Fibroblast of peridontal ligament (primary cell): ENCODE measurements around the gene PEX5L.
"Not testable (repeated sequence)": the region's sequence is repeated elsewhere in the genome, so short reads cannot be mapped to it uniquely, and the experiment has no call there.

Experiments used
- DNase-seq: peaks from one replicate; pipeline ENCODE4 v3.0.0-alpha.2; 2010; ENCODE audit errors: extremely low read depth

Gene PEX5L

DNA sequence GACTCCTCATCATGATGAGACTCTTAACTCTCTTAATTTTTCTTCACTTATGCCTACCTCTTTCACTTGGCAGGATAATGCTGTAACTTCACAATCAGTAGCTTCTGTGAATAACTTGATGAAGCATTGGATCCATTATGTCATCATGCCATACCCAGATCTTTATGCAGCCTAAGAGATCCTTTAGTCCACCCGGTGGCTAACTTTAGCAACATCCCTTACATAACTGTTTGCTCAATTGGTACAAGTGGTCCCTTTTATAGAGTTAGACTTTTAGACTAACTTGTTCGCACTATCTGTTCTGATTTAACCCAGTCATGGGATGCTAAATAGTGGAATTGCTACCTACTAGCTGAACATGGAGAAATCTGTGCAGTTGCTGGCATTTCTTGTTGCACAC, 199.4 kb downstream of the PEX5L start:
- peak; percentile 37 for DNase-seq

DNA sequence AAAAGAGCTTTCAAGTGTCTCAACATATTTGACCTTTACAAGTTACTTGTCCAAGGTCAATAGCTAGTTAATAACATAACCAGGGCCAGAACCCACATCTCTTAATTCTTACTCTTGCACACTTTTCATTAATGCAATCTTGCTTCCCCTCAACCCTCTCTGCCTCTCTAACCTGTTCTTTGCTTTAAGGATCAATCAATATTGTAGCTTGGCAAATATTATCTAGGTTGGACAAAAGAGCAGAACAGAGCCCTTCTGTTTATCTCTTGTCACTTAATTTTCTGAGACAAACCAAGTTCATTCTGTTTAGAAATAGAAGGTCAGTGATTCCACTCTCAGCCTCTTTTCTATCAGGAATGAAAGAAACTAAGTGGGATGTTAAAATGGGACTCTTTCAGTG, 203.4 kb downstream of the PEX5L start:
- DNase-seq = no peak

DNA sequence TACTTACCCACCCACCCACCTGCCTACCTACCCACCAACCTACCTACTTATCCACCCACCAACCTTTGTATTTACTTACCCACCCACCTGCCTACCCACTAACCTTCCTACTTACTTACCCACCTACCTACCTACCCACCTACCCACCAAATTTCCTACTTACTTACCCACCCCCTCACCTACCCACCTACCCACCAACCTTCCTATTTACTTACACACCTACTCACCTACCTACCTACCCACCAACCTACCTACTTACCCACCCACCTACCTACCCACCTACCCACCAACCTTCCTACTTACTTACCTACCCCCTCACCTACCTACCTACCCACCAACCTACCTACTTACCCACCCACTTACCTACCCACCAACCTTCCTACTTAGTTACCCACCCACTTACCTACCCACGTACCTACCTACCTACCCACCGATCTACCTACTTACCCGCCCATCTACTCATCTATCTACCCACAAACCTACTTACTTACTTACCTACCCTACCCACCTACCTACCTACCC, 204.3 kb downstream of the PEX5L start:
- no peak for DNase-seq

DNA sequence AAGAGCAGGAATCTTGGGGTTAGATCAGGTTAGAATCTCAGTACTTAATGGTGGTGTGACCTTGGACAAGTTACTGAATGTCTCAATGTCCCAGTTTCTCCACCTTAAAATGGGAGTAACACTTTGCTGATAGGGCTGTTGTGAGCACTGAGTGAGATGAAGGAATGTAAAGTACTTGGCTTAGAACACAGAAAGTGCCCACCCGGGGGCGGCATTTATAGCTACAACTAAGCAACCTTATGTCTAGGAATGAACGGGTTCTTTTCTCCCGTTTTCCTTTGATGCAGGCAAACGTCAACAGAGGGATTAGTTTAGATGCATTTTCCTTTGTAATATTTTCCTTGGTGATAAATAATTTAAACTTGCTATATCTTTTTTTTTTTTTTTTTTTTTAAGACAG, 207.3 kb downstream of the PEX5L start:
- no peak for DNase-seq

DNA sequence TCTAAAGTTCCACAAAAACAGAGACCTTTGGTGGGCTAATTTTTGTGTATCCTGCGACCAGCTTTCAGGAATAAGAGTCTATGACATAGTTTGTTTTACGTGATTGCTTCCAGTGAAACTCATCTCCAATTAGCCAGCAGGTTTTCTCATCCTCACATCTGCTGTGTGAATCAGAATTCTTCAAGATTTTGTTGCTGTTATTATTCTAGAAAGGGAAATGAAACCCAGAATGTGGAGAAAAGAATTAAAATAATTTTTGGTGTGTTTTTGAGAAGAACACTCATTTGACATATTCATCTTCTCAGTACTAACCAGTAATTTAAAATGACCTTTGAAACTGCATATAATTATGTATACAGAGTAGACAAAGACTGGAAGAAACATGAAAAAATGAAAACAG, 208.0 kb downstream of the PEX5L start:
- no peak for DNase-seq

DNA sequence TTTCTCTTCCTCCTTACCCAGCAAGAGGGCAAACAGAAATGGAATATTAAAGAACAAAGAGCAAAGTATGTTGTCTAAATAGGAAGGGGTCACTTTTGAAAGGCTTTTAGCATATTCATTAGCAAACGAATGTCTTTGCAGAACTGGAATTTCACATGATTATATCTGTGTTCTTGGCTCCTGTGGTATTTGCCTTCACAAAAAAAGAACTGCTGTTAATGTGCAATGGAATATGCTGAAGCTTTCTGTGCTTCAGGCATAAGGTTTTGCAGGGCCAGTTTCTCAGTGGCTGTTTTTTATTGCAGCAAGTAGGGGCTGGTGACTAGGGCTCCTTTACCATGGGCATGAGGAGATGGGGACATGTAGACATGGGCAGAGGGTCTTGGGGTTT, 210.5 kb downstream of the PEX5L start:
- no peak for DNase-seq

DNA sequence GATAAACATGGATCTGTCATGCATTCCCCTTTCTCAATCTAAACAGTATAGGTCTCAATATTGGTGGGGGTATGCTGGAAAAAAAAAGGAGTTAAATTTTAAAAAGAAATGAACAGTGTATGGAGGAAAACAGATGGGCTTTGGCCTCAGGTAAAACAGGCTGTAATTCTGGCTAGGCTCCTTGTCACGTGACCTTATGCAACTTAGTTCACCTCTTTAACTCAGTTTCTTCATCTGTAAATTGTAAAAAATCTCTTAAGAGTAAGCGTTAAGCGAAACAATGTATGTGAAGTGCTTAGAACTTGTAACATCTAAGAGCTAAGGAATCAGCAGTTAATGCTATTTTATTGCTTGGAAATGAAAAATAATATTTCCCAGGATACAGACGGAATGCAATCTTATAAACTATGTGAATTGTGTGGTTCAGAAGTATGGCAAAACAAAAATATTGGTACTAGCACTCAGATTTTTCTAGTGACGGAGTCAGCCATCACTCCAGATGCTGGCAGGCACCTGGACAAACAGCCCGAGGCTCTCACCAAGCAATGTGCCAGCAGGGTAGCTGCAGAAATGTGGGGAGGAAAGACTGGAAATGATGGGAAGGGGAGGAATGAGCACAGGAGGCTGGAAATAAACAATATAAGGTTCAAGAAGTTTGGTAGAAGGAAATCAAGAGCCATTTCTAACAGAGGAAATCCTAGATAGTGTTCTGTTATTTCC, 211.1 kb downstream of the PEX5L start:
- no peak for DNase-seq

DNA sequence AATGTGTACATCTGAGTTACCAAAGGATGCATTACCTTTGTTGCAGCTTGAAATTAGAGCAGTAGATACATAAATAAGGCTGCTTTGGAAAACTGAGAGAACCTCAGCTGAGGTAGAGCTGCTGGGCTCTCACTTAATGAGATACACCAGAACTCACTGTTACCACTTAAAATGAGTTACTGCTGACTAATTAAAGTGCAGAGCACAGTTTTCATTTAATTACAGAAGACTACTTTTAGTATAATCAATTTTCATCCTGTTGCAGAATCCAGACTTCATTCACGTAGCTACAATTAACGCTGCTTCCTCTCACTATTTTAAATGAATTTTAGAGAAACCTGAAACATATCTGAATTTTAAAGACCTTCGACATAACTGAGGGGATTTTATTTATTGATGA, 214.4 kb downstream of the PEX5L start:
- DNase-seq = no peak

DNA sequence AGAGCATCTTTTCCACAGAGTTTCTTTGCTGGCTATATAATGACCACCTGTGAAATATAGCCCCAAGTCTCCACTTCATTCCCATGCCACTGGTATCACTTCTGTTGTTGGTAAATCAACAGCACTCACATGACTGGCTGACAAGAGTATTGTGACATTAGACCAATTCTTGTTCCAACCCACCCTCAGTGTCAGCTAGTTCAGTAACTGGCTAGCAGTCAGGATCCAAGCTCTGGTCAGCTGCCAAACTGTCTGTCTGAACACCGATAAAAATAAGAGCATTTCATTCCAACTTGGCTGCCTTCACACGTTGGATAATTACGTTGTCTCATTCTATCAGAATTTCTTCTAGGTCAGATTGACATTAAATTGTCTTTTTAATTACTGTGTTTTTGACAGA, 217.4 kb downstream of the PEX5L start:
- no peak for DNase-seq

DNA sequence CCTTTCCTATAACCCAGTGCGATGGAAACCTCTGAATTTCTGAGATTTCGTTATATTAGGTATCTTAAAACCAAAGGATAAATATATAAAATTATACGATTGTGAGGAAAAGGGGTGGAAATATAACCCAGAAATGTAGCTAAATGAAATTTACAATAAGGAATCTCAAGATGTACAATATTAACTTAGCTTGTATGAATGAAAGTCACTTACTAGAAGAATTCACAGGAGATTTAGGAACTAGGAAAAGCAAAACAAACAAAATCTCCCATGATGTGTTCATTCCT, 224.7 kb downstream of the PEX5L start:
- DNase-seq = no peak

DNA sequence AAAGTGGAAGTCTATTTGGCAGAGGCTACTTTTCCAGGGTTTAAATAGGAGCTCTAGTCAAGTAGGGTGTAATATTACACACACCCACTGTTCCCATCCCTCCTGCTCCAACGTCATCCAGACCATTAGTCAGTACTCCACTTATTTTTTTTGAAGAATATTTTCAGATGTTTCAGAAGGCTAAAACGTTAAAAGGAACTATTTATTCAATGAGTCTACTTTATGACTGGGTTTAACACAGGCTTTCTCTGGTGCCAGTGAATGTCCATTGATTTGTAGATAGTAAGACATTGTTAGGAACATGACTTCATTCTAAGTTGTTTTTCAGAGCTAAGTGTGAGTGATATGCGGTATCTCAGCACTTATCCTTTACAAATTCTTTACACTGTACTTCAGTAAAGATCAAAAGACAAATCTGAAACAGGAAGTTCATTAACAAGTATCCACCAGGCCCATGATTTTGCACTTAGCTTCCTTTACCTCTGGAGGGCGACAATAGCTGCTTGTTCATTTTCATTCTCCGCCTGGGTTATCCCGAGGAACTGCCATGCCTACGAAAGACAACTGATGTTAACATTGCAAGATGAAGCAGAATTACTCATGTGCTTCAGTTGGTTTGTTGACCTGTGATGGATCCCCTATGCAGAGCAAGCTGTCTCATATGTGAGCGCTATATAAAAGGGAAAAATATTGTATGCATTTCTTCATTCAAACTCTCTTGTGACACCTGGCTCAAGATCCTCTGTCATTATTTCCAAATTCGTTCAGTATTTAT, 225.2 kb downstream of the PEX5L start:
- peak; percentile 90 for DNase-seq

DNA sequence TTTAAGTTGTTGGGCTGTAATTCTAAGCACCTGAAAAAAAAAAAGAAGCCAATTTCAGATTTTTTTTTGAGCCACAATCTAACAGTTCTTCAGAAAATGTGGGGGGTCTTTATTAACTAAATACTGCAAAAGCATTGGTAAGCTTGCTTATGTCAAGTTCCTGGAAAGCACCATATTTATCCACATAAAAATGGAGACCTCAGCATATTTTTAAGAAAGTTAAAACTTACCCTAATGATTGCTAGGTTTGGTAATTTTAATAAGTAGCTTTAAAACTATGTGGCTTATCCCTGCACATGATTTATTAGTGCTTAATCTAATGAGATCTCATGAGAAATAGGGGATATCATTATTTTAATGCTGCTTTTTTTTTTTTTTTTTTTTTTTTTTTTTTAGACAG, 227.1 kb downstream of the PEX5L start:
- DNase-seq = no peak

DNA sequence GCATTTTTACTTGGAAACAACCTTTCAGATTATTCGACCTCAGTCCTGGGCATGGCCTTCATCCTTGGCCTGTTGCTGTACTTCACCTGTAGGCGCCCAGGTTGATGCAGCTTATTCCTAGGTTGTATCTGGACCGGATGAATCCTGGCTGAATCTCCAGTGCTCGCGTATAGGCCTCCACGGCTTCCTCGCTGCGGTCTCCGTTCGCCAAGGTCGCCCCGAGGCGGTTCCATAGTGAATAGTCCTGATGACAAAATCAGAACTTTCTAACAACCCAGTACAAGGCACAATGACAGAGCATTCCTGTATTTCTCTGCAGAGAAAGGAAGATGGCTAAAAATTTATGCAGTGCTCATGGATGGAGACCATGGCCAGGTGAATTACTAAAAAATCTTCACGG, 229.1 kb downstream of the PEX5L start:
- DNase-seq = no peak

DNA sequence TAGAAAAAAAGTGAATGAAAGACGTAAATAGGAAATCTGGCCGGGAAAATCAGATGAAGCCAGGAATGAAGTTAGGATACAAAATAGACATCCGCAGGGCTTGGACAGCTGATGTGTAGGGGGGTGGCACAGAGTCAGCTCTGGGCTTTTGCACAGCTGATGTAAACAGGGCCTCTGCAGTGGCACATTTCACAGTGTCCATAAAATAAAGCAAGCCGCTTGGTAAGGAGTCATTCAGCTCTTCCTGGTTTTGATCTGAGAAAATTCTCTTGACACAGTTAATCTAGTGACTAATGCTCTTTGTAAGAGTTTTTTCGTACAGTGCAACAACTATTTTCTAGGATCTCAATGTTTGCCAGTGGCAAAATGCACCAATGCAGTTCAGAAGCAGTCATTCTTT, 230.6 kb downstream of the PEX5L start:
- DNase-seq = peak; percentile 17

DNA sequence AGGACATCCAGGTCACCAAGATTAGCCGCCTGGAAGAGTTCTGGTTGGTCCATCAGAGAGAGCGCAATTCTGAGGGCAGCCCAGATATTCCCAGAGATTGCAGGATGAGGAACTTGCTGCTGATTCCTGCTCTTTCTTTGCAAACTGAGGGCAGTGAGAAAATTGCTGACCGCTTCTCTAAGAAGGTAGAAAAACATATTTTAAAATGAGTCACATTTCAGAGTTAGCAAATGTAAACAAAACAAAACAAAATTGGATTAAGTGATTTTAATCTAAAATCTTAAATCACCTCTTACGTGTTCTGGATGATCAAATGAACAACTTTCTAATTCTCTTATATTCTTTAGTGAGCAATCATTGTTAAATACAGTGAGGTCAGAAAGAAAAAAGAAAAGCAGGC, 234.9 kb downstream of the PEX5L start:
- peak; percentile 35 for DNase-seq

DNA sequence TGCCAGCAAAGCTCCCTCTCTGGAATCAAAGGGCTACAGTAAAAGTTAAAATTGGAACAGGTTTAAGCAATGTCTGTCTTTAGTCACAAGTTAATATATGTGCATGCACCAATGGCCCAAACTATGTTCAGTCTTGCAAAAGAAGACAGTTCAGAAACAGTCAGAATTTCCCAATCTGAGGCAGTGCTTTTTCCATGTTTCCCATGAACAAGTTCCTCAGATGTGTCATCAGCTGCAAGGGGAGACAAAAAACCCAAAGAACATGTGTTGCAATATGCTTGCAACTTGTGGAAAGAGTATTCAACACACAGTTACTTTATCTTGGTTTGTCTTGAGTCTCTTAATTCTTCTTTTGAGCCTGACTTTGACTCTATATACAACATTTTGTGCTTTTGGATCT, 235.5 kb downstream of the PEX5L start:
- peak; percentile 99 for DNase-seq

DNA sequence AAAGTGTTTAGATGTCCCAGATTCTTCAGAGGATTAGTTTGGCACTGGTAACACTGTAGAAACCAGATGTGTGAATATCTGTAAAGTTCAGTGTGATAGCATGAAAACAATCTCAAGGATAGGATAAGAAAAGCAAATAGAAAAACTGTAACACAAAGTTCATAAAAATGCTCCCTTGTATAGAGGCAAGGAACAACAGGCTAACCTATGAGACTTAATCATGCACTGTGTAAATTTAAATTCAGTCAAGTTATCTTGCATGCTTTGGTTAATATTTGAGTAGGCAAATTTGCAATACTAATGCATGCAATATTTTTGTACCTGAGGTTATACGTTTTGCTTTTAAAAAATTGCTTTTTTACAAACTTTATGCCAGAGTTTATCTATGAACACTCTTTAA, 239.5 kb downstream of the PEX5L start:
- DNase-seq = no peak

DNA sequence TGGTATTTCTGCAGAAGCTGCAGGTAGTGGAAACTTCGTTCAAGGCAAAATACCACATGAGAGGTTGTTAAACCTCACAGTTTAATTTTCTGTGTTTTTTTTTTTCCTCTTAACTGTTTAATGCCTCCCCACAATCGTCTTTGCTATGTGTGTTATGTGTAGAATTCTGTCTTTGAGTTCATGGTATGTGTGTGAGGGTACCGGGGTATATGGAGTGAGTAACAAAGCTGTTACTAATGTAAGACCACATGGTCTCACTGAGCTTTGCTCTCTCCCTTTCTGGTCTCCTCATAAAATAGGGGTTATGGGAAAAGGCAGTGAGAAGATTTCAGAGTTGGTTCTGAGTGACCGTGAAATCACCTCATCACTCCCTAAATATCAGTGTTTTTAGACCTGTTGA, 240.3 kb downstream of the PEX5L start:
- DNase-seq = no peak

DNA sequence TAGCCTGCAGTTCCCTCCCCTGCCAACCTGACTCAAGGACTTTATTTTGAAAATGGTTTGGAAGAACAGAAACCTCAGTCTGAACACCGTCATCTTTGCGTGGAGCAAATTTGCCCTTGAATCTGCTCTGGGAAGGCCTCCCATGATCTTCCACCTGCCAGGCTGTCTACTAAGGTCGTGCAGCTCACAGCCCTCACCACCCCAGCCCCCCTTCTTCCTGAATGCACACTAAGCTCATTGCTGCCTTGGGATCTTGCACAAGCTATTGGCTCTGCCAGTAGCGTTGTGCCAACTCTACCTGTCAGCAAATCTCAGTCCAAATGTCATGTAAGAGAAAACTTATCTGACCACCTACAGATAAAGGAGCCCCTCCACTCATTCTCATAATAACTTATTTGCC, 242.4 kb downstream of the PEX5L start:
- DNase-seq = no peak

DNA sequence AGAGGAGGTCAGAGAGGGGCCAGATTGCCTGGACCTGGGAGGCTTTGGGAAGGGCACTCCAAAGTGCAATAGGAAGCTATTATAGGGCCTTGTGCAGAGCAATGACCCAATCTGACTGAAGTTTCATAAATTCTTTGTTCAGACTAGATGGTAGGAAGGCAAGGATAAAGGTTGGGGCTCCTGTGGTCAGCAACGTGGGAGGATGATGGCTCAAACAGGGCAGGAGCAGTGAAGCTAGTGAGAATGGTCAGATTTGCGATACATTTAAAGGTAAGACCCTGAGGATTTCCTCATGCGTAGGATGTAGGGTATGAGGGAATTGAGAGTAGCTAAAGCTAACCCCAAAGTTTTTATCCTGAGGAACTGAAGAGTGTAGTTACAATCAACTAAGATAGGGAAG, 244.9 kb downstream of the PEX5L start:
- DNase-seq = no peak

DNA sequence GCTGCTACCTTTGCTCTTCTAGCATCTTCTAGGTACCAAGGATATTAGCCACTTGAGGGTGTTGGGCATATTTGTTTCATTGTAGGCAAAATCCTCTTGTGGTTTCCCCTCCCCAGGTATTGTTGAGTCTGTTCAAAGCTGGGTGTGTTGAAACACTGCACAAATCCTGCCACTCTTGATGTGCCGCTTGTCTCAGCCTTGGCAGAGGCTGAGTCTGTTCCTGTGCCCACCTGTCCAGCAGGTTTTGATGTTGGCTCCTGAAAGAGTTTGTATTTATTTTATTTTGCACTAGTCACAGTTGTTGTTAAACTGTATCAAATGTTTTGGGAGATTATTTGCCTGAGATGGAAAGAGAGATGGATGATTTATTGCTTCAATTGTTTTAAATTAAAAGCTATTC, 247.7 kb downstream of the PEX5L start:
- DNase-seq = no peak

DNA sequence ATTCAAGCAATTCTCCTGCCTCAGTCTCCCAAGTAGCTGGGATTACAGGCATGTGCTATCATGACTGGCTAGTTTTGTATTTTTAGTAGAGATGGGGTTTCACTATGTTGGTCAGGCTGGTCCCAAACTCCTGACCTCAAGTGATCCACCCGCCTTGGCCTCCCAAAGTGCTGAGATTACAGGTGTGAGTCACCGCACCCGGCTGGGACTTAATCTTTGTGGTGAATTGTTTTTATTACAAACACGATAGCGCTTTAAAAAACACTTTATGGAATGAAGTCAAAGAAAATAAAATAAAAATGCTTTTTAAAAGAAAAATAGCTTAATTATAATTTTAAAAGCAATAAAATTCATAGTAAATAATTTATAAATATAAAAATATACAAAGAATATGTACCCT, 253.9 kb downstream of the PEX5L start:
- not testable (repeated sequence) for DNase-seq

DNA sequence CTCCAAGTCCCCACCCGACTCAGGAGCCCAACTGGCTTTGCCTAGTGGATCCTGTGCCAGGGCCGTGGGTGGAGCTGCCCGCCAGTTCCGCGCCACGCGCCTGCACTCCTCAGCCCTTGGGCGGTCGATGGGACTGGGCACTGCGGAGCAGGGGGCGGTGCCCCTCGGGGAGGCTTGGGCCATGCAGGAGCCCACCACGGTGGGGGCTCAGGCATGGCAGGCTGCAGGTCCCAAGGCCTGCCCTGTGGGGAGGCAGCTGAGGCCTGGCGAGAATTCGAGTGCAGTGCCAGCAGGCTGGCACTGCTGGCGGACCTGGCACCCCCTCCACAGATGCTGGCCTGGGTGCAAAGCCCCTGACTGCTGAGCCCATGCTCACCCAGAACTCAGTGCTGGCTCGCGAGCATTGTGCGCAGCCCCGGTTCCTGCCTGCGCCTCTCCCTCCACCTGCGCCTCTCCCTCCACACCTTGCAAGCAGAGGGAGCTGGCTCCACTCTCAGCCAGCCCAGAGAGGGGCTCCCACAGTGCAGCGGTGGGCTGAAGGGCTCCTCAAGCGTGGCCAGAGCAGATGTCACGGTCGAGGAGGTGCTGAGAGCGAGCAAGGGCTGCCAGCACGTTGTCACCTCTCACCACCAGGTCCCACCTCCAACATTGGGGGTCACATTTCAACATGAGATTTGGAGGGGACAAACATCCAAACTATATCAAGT, 261.2 kb downstream of the PEX5L start:
- no peak for DNase-seq
